Hepatocyte (in vitro differentiated cells): ENCODE measurements around the gene GPRIN3. TPM values are rescaled to one million over a fixed set of nuclear protein-coding genes. Genes with fewer than 3 reads are reported as not detected.

Experiments used
- DNase-seq: peaks from one replicate; pipeline ENCODE4 v3.0.0-alpha.2; 2016; ENCODE audit warnings: low spot score
- H2AFZ ChIP-seq: fragments of 200-600 bp; sonication (generic); 2 replicates; pipeline ENCODE4 v1.6.0; 2016; ENCODE audit warnings: antibody characterized with exemption, mild to moderate bottlenecking
- H3K27ac ChIP-seq: fragments of 200-600 bp; sonication (generic); 2 replicates; pipeline ENCODE4 v1.5.1; 2016; ENCODE audit warnings: mild to moderate bottlenecking
- H3K27me3 ChIP-seq: fragments of 200-600 bp; sonication (generic); 2 replicates; pipeline ENCODE4 v1.6.1; 2016
- H3K36me3 ChIP-seq: fragments of 200-600 bp; sonication (generic); replicated peaks from 2 replicates; pipeline ENCODE4 v1.5.1; 2016; ENCODE audit warnings: low read depth; ENCODE audit not compliant: insufficient read depth
- H3K4me1 ChIP-seq: fragments of 200-600 bp; sonication (generic); 2 replicates; pipeline ENCODE4 v1.5.1; 2016; ENCODE audit warnings: mild to moderate bottlenecking, moderate library complexity; ENCODE audit not compliant: insufficient read depth
- H3K4me2 ChIP-seq: fragments of 200-600 bp; sonication (generic); 2 replicates; pipeline ENCODE4 v1.6.0; 2016
- H3K4me3 ChIP-seq: fragments of 200-600 bp; sonication (generic); 2 replicates; pipeline ENCODE4 v1.5.1; 2016; ENCODE audit warnings: mild to moderate bottlenecking
- H3K79me2 ChIP-seq: fragments of 200-600 bp; sonication (generic); 2 replicates; pipeline ENCODE4 v1.6.0; 2017; ENCODE audit warnings: mild to moderate bottlenecking
- H3K9me2 ChIP-seq: fragments of 200-600 bp; sonication (generic); replicated peaks from 2 replicates; pipeline ENCODE4 v1.6.0; 2017; ENCODE audit warnings: mild to moderate bottlenecking; ENCODE audit not compliant: insufficient read depth
- H3K9me3 ChIP-seq: fragments of 200-600 bp; sonication (generic); 2 replicates; pipeline ENCODE4 v1.5.1; 2016; ENCODE audit warnings: low read depth, mild to moderate bottlenecking
- H4K20me1 ChIP-seq: fragments of 200-600 bp; sonication (generic); 2 replicates; pipeline ENCODE4 v1.6.0; 2016; ENCODE audit warnings: mild to moderate bottlenecking; ENCODE audit not compliant: insufficient read depth, poor library complexity, severe bottlenecking
- CTCF ChIP-seq: fragments of 200-600 bp; sonication (generic); IDR thresholded peaks from 2 replicates; pipeline ENCODE4 v1.5.1; 2016; ENCODE audit warnings: antibody characterized with exemption, mild to moderate bottlenecking; ENCODE audit not compliant: poor library complexity
- EZH2 ChIP-seq: fragments of 200-600 bp; sonication (generic); IDR thresholded peaks from 2 replicates; pipeline ENCODE4 v1.6.1; 2016; ENCODE audit warnings: antibody characterized with exemption, mild to moderate bottlenecking, borderline replicate concordance
- EZH2phosphoT487 ChIP-seq: fragments of 200-600 bp; sonication (generic); IDR thresholded peaks from one replicate; pipeline ENCODE4 v1.6.1; 2018; ENCODE audit warnings: antibody characterized with exemption, mild to moderate bottlenecking, low read depth, moderate library complexity; ENCODE audit not compliant: unreplicated experiment, severe bottlenecking
- WGBS: methylation state at CpG from one replicate; pipeline ENCODE4 v1.1.6; 2016; ENCODE audit warnings: low lambda C conversion rate; ENCODE audit errors: missing lambda C conversion rate; 5-methylcytosine and 5-hydroxymethylcytosine counted together
- polyA plus RNA-seq: library from polyadenylated mRNA; unstranded; fragments of >200 nt; fragmentation: Nextera tagmentation; extraction: Ambion mirVana; gene quantifications from 2 replicates; pipeline ENCODE4 v1.2.1, GENCODE V29; 2016
- total RNA-seq: library from RNA; depleted of rRNA; stranded (reverse); fragments of >200 nt; gene quantifications from 2 replicates; pipeline ENCODE4 v1.2.3, GENCODE V29; 2014

GPRIN3 gene
- total and polyA plus RNA-seq, 2 experiments from 2014 or later, result 0.64 to 3.0 TPM

GRCh38 chr4:89306486-89307177 is 968 bp downstream of the GPRIN3 start:
- Histone ChIP-seq H3K79me2 (peaks cover 6% of the 10 kb centered on the region), H3K36me3 (no peaks in the 10 kb centered on the region), H3K27ac (peak overlapping the region; percentile 20), H3K4me1 (peaks cover 11% of the 10 kb centered on the region), H3K9me2 (no peaks in the 10 kb centered on the region), H2AFZ (peak overlapping the region; percentile 99), H3K27me3 (peaks cover 2% of the 10 kb centered on the region), H3K4me2 (peak overlapping the region; percentile 90), H4K20me1 (no peaks in the 10 kb centered on the region), H3K9me3 (no peaks in the 10 kb centered on the region), H3K4me3 (peak overlapping the region; percentile 85)
- DNase-seq, result no peak
- TF ChIP-seq CTCF (no peak), EZH2phosphoT487 (no peak), EZH2 (no peak)
- 56% methylated on average over 11 of the region's 11 CpGs for WGBS

GRCh38 chr4:89305712-89306437 is 1.7 kb downstream of the GPRIN3 start:
- H3K9me3 ChIP-seq, result no peaks in the 10 kb centered on the region
- WGBS, result 56% methylated on average over 8 of the region's 8 CpGs
- no peaks in the 10 kb centered on the region for H4K20me1 ChIP-seq
- H2AFZ ChIP-seq, result no peak overlapping the region
- H3K79me2 ChIP-seq, result peaks cover 6% of the 10 kb centered on the region
- no peaks in the 10 kb centered on the region for H3K36me3 ChIP-seq
- no peaks in the 10 kb centered on the region for H3K9me2 ChIP-seq
- H3K4me1 ChIP-seq, result peaks cover 11% of the 10 kb centered on the region
- H3K4me3 ChIP-seq, result no peak overlapping the region
- peaks cover 2% of the 10 kb centered on the region for H3K27me3 ChIP-seq
- peak; percentile 11 for DNase-seq
- H3K4me2 ChIP-seq, result peak overlapping the region; percentile 90
- peak overlapping the region; percentile 20 for H3K27ac ChIP-seq
- TF ChIP-seq CTCF (no peak), EZH2 (no peak), EZH2phosphoT487 (no peak)

- Histone ChIP-seq H4K20me1 (no peaks in the 10 kb centered on the region), H3K36me3 (no peaks in the 10 kb centered on the region), H3K27me3 (no peaks in the 10 kb centered on the region), H3K4me3 (no peak overlapping the region), H3K4me2 (peak overlapping the region; percentile 90), H3K27ac (peak overlapping the region; percentile 4), H3K9me2 (no peaks in the 10 kb centered on the region), H3K4me1 (peaks cover 11% of the 10 kb centered on the region), H3K79me2 (peaks cover 6% of the 10 kb centered on the region), H3K9me3 (no peaks in the 10 kb centered on the region), H2AFZ (no peak overlapping the region)
- 90% methylated on average over 3 of the region's 3 CpGs for WGBS
- TF ChIP-seq CTCF (no peak), EZH2 (no peak), EZH2phosphoT487 (no peak)
- DNase-seq, result no peak
Measured at GRCh38 chr4:89305028-89305427, 2.6 kb downstream of the GPRIN3 start.
